Right lobe of liver (tissue), 6 donors: ENCODE measurements around the gene KIAA0825. TPM values are rescaled to one million over a fixed set of nuclear protein-coding genes. Genes with fewer than 3 reads are reported as not detected.

Experiments used
- ATAC-seq, 4 donors: fragments of 200-7000 bp; cut with Tn5 transposase; one replicate each; pipeline ENCODE4 v1.9.1; 2020; ENCODE audit warnings: mild to moderate bottlenecking in 4 of 4, moderate library complexity in 4 of 4
- DNase-seq, 3 donors: peaks; one replicate each; pipeline ENCODE4 v3.0.0-alpha.2; 2020
- H3K27ac ChIP-seq, 3 donors: fragments of 200-600 bp; one replicate each; pipeline ENCODE4 v1.8.0; 2022
- H3K27me3 ChIP-seq, 2 donors: fragments of 200-600 bp; one replicate each; pipeline ENCODE4 v1.8.0; 2022
- H3K36me3 ChIP-seq, 4 donors: fragments of 200-600 bp; sonication (generic) in 1 of 4; one replicate each; pipeline versions ENCODE4 v1.5.1 to v1.8.0; 2017 to 2022; ENCODE audit warnings: control low read depth in 1 of 4
- H3K4me1 ChIP-seq, 4 donors: fragments of 200-600 bp; sonication (generic) in 1 of 4; one replicate each; pipeline versions ENCODE4 v1.5.1 to v1.8.0; 2017 to 2022; ENCODE audit warnings: control low read depth in 1 of 4
- H3K4me3 ChIP-seq, 3 donors: fragments of 200-600 bp; one replicate each; pipeline ENCODE4 v1.8.0; 2022
- H3K9me3 ChIP-seq, 4 donors: fragments of 200-600 bp; sonication (generic) in 1 of 4; one replicate each; pipeline versions ENCODE4 v1.5.1 to v1.8.0; 2017 to 2022; ENCODE audit warnings: control low read depth in 1 of 4
- CTCF ChIP-seq, 4 donors: fragments of 200-600 bp in 3 of 4; fragments of 450-650 bp in 1 of 4; IDR thresholded peaks; one replicate each; pipeline versions ENCODE4 v1.5.1 to v1.8.0; 2016 to 2022; ENCODE audit warnings: antibody characterized with exemption in 4 of 4, mild to moderate bottlenecking in 2 of 4
- POLR2A ChIP-seq: fragments of 450-650 bp; IDR thresholded peaks from one replicate; pipeline ENCODE4 v1.6.1; 2017; ENCODE audit warnings: antibody characterized with exemption, mild to moderate bottlenecking
- WGBS: methylation state at CpG from one replicate; pipeline ENCODE4 v1.1.6; 2018; ENCODE audit warnings: low coverage, low lambda C conversion rate; ENCODE audit not compliant: insufficient coverage; ENCODE audit errors: missing lambda C conversion rate; 5-methylcytosine and 5-hydroxymethylcytosine counted together
- intact Hi-C, 2 donors: fragments of 100-400 bp; cut with DNase I; formaldehyde crosslinking; loops; one replicate each; pipeline versions ENCODE4 v1.11.2 to v1.14.1; 2022
- total RNA-seq, 6 experiments: library from RNA; depleted of rRNA in 2 of 6; stranded (reverse); fragments of >200 nt in 2 of 6; fragmentation: NEBNext Ultra II Directional in 3 of 6; extraction: Animal tissue kit (Norgen Biotek cat#: 25700) in 3 of 6; gene quantifications; one replicate each; pipeline versions ENCODE4 v1.1.0 to v1.2.4, GENCODE V29; 2016 to 2023
- donor health status: DM: no; HTN: yes; CAD: no.
- donor health status: DM: no; HTN: no; CAD: no.
- donor health status: DM: no; HTN: no; CAD: no.
- donor health status: DM: no; HTN: yes; CAD: no.
- donor health status: DM: no; HTN: yes; CAD: no.

The KIAA0825 gene
- total RNA-seq, 6 experiments from 2014 or later: 0.86 to 3.2 (median 1.7) TPM

DNA sequence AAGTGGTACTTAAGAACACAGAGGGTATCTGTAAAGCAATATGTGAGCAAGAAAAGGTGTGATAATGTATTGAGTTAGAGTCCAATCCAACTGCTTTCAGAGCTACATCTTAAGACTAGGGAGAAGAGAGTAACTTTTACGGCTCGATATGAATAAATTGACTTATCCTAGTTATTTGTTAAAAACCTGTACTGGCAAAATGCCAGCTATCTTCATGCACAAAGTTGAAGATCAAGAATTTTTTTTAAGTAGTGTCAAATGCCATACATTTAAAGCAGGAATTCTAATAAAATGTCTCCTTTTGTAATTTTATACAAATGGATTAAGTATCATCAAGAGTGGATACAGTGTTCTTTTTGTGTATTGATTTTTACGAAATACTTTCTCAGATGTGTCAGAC, 305.2 kb downstream of the KIAA0825 start:
- ATAC-seq (no peak), DNase-seq (no peak)
- Histone ChIP-seq H3K4me3 (no peak overlapping the region), H3K27me3 (no peaks in the 10 kb centered on the region), H3K36me3 (no peaks in the 10 kb centered on the region), H3K27ac (no peak overlapping the region), H3K4me1 (no peaks in the 10 kb centered on the region), H3K9me3 (no peaks in the 10 kb centered on the region)
- TF ChIP-seq CTCF (IDR thresholded peaks at IDR 0.05) (no peak), POLR2A (no peak)
- 92% methylated on average over 3 of the region's 3 CpGs for WGBS
- intact Hi-C loops: no loop called here

DNA sequence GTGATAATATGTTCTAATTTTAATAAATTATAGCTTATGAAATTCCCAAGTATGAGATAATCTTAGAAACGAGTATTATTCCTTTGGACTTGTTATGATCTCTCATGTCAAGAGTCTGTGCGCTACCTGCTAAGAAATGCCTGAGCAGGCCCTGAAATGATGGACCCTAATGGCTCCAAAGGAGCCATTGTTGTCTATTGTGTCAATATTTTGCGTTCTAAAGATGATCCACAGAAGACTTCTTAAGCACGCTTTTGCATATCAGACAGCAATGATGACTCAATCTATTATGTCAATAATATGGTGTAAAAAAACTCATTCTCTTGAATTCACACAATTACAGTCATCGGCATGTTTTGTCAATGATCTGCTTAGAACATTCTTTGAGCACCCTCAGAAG, 306.1 kb downstream of the KIAA0825 start:
- DNase-seq: no peak
- intact Hi-C loops: no loop called here
- Histone ChIP-seq H3K4me3 (no peak overlapping the region), H3K27me3 (no peaks in the 10 kb centered on the region), H3K36me3 (no peaks in the 10 kb centered on the region), H3K27ac (no peak overlapping the region), H3K4me1 (no peaks in the 10 kb centered on the region), H3K9me3 (no peaks in the 10 kb centered on the region)
- TF ChIP-seq CTCF (IDR thresholded peaks at IDR 0.05) (no peak), POLR2A (no peak)
- no peak for ATAC-seq
- WGBS: 87% methylated on average over 5 of the region's 5 CpGs

DNA sequence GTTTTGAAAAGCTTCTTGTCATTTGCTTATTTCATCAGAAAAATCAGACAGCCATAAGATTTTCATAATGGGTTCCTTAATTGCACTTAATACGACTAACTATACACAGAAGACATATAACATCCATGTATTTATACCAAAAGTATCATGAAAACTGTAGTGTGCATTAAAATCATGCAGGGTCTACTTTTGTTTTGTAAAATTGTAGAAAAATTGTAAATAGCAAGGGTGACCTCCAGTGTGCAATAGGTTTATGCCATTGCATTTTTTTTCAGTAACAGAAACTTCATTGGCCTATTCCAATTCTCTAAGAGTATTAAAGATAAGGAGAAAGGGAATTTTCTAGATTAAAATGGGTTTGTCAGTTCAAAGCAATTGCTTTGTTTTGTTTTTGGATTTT, 307.6 kb downstream of the KIAA0825 start:
- intact Hi-C loops: no loop called here
- Histone ChIP-seq H3K4me3 (no peak overlapping the region), H3K27me3 (no peaks in the 10 kb centered on the region), H3K9me3 (no peaks in the 10 kb centered on the region), H3K4me1 (no peaks in the 10 kb centered on the region), H3K27ac (no peak overlapping the region), H3K36me3 (no peaks in the 10 kb centered on the region)
- ATAC-seq: no peak
- WGBS: 88% methylated on average over 1 of the region's 1 CpG
- DNase-seq: no peak
- TF ChIP-seq CTCF (IDR thresholded peaks at IDR 0.05): no peak
- no peak for TF ChIP-seq POLR2A

- Histone ChIP-seq H3K4me3 (no peak overlapping the region), H3K27me3 (no peaks in the 10 kb centered on the region), H3K4me1 (no peaks in the 10 kb centered on the region), H3K36me3 (no peaks in the 10 kb centered on the region), H3K27ac (no peak overlapping the region), H3K9me3 (no peaks in the 10 kb centered on the region)
- intact Hi-C loops: no loop called here
- ATAC-seq (no peak), DNase-seq (no peak)
- WGBS: 63% methylated on average over 1 of the region's 1 CpG
- no peak for TF ChIP-seq POLR2A
- TF ChIP-seq CTCF (IDR thresholded peaks at IDR 0.05): no peak
Observed at GRCh38 chr5:94309141-94309540, 309.3 kb downstream of the KIAA0825 start.

DNA sequence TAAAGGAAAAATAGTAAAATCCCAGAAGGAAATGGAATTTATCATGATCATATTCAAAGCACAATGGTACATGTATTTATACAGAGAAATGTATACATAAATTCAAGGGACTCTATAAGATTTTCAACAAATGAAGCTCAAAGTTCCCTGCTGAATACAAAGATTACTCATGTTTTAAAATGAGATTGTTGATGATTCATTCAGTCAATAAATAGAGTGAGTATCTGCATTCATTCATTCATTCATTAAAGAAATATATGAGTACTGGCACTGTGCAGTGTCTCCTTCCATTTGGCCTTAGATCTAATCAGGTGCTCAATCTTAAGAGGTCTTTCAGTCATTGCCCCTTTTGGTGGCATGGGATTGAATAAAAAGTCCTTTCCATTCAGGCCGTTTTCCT, 310.0 kb downstream of the KIAA0825 start:
- Histone ChIP-seq H3K36me3 (no peaks in the 10 kb centered on the region), H3K4me1 (no peaks in the 10 kb centered on the region), H3K9me3 (no peaks in the 10 kb centered on the region), H3K4me3 (no peak overlapping the region), H3K27me3 (no peaks in the 10 kb centered on the region), H3K27ac (no peak overlapping the region)
- 67% methylated on average over 1 of the region's 1 CpG for WGBS
- DNase-seq: no peak
- ATAC-seq: no peak
- TF ChIP-seq CTCF (IDR thresholded peaks at IDR 0.05) (no peak), POLR2A (no peak)
- intact Hi-C loops: no loop called here
